Smooth muscle cell of the umbilical artery (primary cell): ENCODE measurements around the gene RNF130. TPM values are rescaled to one million over a fixed set of nuclear protein-coding genes. Genes with fewer than 3 reads are reported as not detected.

Experiments
- total RNA-seq: library from RNA; depleted of rRNA; stranded (reverse); fragments of >200 nt; gene quantifications from 2 replicates; pipeline ENCODE4 v1.2.3, GENCODE V29; 2014

RNF130 gene, protein sequence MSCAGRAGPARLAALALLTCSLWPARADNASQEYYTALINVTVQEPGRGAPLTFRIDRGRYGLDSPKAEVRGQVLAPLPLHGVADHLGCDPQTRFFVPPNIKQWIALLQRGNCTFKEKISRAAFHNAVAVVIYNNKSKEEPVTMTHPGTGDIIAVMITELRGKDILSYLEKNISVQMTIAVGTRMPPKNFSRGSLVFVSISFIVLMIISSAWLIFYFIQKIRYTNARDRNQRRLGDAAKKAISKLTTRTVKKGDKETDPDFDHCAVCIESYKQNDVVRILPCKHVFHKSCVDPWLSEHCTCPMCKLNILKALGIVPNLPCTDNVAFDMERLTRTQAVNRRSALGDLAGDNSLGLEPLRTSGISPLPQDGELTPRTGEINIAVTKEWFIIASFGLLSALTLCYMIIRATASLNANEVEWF
- 26.4 and 30.9 TPM in 2 replicates for total RNA-seq

DNA sequence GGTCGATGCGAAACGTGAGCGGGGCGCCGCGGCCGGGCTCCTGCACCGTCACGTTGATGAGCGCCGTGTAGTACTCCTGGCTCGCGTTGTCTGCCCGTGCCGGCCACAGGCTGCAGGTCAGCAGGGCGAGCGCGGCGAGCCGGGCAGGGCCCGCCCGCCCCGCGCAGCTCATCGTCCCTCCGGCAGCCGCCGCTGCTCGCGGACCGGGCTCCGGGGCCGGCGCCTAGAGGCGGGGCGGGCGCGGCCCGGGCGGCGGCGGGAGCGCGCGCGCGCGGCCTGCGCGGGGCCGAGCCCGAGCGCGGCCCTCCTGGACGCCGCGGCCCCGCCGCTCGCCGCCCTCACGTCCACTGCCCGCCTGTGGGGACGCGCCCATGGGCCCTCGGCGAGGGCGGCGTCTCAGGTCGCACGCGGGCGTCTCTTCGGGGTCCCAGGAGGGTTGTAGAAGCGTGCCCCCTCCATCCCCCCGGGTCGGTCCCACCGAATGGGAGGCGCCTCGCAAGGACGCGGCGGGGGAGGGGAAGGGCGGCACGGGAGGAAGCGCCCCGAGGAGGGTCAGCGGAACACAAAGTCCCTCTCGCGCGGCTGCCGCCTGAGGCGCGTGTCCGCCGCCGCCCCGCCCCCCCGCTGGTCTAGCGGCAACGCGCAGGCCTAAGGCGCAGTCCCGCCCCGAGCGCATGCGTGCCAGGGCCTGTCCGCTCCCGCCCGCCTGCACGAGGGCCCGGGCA is at the start of gene RNF130:
Gene RNF130, minus strand, starts transcription at position 229 of the 725 bp plus-strand sequence. Its CDS starts 57 bp downstream, at position 172.

DNA sequence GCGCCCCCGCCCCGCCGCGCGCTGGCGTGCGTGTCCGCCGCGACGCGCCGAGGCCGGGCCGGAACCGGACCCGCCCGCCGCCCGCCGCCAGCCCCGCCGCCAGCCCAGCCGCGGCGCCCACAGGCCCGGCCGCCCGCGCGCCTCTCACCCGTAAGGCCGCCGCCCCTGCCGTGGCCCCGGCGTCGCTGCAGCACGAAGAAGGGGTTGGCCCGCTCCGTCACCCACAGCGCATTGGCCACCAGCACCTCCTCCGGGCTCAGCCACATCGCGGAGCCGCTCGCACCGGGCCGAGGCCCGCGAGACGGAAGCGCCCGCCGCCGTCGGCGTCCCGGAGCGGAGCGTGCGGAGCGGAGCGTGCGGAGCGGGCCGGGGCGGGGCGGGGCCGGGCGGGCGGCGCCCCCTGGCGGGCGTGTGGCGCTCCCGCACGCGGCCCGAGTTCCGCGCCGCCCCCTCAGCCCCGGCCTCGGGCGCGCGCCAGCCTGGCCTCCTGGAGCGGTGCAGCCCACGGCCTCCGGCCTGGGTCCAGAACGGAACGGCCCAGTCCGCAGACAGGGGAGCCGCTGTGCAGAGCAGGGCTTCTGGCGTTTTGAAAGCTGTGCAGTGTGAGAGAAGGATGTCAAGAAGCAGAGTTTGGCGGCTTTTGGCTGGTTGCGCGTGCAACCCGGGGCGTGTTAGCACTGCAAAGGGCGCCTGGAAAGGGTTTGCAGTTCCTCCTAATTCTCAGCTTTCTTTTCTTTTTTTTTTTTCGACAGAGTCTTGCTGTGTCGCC is 163.8 kb downstream of the RNF130 start, which contains the start of gene TBC1D9B:
Gene TBC1D9B, minus strand, starts transcription at position 342 of the 769 bp plus-strand sequence. Its CDS starts 76 bp downstream, at position 266.

Other genes starting within 250 kb of the RNF130 start
- gene MRNIP, start 212.9 kb downstream of the RNF130 start, total RNA-seq = 11.0 and 14.5 TPM in 2 replicates
- gene TBC1D9B, start 163.9 kb downstream of the RNF130 start, total RNA-seq = 52.9 and 90.9 TPM in 2 replicates
- gene RASGEF1C, start 137.5 kb upstream of the RNF130 start, total RNA-seq = not detected in 2 replicates
- gene MAPK9, start 220.3 kb upstream of the RNF130 start, total RNA-seq = 32.8 and 38.6 TPM in 2 replicates